GM18526 (cell line): ENCODE measurements around the gene RAD51B.

Source experiments
- POLR2A ChIP-seq: IDR thresholded peaks from 3 replicates; pipeline ENCODE4 v1.6.1; 2011; ENCODE audit not compliant: insufficient read length; ENCODE audit errors: extremely low read depth

The RAD51B gene

DNA sequence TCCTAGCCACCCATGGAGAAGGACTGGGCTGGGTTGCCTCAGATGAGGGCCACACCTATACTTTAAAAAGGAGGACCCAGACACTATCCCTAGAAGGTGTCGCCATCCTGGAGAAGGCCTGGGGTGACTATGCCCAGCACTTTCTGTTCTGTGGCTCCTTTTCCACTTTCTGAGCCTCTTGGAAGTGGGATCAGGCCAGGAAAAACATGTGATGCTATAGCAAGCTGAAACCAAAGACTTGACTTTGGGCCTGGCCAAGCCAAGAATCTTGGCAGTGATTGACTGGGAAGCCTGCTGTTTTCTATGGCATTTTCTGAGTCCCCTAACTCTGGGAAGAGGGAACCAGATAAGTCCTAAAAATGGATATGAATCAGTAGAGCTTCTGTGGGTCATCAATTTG is 641.0 kb downstream of the RAD51B start:
- no peak for TF ChIP-seq POLR2A

DNA sequence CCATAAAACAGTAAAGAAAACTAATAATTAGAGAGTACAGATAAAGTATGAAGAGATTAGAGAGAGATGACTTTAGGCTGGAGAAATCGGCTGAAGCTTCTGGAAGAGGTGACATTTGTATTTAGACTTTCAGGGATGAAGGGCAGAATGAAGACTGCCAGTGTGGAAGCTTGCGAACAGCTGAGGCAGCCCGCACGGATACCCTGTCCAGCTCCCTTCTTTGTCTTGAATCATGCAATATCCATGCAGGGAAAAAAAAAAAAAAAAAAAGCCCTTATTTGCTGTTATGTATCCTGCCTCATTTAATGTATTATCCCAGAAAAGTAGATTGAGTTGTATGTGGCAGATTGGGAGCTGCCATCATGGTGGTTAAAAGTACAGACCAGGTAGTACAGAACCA is 641.5 kb downstream of the RAD51B start:
- TF ChIP-seq POLR2A = no peak

DNA sequence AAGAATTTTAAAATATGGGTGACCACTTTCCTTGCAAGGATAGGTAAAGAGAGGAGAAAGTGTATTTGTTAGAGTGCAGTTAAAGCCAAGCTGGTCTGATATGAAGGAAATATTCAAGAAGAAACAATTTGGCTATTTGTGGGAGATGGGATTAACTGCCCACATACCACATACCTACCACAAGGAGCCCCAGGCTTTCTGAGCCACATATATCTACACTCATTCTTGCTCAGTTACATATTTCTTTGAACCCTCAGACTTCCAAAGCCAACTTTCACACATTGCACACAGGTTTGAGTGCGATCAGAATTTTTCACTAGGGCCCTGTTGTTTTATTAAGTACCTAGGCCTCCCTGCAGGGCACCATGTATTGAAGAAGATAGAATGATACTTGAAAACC is 643.1 kb downstream of the RAD51B start:
- no peak for TF ChIP-seq POLR2A

DNA sequence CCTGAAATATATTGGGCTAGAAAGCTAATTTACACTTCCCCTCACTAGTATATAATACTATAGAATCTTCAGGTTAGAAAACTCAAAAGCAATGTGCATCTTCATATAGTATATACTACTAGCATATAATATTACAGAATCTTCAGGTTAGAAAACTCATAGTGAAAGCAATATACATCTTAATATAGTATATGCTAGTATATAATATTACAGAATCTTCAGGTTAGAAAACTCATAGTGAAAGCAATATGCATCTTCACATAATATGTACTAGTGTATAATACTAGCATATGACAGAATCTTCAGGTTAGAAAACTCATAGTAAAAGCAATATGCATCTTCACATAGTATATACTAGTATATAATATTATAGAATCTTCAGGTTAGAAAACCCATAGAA is 643.7 kb downstream of the RAD51B start:
- TF ChIP-seq POLR2A = no peak

DNA sequence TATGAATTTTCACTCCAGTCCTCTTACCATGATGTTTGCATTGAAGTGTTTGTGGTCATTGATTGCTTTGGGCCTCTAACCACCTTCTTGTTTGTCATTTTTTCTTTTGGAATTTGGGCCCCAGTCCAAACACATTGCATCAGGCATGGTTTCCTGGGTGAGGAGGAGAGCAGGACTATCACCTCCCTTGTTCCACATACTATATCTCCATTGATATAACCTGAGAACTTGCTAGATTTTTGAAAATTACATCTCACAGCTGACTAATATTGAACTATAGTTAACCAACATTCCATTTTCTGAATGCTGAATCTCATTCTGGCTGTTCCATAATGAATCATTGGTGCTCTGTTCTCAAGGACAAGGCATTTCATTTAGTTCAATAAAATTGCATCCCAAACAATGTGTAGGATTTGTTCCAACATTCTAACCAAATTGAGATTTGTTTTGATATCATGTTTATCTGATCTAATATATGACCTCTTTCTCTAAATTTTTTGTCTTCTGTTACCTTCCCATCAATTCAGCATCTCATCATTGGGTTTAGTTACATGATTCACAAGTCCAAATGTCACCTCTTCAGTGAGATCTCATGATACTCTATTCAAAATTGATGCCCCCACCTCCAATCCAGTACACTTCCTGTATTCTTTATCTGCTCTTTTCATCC is 644.3 kb downstream of the RAD51B start:
- no peak for TF ChIP-seq POLR2A

DNA sequence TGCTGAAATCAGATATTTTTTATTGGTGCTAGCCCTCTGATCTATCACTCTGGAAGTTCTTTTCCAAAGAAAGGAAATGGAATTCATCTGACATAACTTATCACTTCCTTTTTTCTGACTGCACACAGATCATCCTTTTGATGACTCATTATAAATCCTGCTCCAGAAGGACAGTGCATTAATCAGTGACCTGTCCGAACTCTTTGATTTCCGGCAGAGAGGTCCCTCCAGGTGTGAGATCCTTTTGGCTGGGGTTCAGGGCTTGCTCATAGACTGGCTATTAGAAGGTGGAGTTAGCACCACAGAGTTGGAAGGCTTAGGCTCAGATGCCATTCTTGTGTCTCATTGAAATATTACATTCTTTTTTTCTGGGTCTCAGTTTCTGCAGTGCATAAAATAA is 645.1 kb downstream of the RAD51B start:
- no peak for TF ChIP-seq POLR2A

DNA sequence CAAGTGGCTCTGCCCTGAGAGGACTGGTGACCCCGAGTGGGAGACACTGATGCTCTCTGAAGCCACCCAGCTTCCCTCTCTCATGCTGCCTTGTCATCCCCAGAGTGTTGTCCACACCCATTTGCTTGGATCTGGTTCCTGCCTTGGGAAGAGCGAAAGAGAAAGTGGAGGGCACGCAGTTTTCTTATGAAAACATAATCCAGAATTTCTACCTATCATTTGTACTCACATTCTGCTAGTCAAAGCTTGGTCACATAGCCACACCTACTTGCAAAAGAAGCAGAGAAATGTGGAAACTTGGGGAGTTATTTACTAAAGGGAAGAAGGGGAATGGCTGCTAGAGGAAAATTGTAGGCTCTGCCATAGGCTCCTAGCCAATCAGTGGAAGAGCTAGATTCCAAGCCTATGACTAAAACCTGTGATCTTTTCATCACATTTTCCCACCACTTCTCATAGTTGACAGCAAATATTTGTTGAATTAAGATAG is 647.0 kb downstream of the RAD51B start:
- TF ChIP-seq POLR2A = no peak

DNA sequence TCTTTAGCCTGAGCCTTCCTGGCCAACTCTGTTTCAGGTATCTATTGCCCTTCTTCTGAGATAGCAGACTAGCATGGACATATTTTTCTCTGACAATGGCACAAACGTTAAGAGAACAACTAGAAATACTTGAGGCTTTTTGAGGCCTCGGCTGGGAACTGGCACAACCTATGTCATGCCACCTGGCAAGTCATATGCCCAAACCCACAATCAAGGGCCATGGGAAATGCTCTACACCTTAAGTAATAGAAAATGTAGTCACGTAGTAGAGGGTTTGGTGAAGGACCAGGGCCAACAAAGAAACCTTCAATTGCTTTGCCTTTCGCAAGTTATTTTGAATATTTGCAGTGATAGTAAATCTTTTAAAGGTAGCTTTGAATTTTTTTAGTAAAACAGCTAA is 647.8 kb downstream of the RAD51B start:
- TF ChIP-seq POLR2A = no peak

DNA sequence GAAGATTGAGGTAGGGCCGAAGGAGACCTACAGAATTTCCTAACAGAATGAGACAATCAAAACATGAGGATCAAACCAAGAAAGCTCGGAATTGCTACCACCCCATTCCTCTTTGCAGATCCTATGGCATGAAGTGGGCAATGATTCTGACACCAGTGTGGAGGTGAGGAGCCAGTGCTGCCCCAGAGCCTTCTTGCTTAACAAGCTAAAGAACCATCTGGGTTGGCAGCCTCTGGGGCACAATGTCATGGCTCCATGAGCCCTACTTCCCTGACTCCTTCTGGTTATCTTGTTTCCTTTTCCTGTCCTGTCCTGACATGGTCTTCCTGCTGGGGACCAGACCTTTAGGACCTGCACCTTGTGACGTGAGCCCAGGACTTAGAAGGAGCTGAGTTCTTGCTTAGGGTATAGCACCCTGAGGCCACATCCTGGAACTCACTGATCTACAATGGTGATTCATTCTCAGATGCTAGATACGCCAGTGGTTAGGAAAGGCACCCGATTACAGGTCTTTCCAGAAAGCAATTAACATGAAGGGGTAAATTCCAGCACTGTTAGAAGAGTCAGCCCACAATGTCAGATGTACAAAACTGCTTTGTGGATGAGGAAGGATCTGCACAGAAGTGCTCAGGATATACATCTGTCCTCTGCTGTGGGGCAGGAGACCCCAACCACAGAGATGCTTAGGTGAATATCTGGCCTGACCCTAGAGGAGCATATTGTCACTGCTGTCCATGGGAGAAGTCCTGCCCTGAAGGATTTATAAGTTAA is 649.0 kb downstream of the RAD51B start:
- TF ChIP-seq POLR2A = no peak

DNA sequence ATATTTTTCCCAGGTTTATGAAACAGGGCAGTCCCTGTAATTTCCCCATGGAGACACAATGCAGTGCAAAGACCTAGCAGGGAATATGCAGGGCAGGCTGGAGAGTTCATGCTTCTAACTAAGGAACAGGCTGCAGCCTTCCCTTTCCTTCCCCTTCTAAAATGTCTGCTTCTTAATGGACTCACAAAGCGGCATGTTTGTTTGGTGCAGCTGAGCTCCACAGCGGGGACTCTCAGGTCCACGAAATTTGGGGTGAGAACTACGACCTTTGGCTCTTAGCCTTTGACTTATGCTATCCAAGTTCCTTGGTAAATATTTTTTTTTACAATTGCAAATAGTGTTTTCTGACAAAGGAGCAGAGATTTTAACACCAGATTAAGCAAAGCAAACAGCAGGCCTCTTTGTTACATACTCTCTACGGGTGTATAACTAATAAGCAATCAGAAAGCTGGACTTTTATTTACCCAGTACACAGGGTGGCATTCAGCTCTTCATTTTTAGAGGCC is 649.7 kb downstream of the RAD51B start:
- TF ChIP-seq POLR2A = no peak

DNA sequence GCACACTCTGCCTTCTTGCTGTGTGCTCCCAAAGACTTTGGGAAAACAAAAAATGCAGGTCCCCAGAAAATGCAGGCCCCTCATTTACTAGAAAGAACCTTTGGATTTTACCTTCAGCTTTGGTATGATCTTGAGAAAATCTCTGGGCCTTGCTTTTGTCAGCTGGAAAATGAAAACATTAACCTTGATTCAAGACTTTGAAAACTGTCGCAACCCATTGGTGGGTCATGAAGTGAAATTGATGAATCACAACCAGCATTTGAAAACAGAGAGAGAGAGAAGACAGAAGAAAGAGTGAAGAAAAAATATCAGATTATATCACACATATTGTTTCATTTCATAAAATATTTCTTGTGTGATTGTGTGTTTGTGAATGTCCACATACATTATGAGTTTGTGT is 650.8 kb downstream of the RAD51B start:
- no peak for TF ChIP-seq POLR2A

DNA sequence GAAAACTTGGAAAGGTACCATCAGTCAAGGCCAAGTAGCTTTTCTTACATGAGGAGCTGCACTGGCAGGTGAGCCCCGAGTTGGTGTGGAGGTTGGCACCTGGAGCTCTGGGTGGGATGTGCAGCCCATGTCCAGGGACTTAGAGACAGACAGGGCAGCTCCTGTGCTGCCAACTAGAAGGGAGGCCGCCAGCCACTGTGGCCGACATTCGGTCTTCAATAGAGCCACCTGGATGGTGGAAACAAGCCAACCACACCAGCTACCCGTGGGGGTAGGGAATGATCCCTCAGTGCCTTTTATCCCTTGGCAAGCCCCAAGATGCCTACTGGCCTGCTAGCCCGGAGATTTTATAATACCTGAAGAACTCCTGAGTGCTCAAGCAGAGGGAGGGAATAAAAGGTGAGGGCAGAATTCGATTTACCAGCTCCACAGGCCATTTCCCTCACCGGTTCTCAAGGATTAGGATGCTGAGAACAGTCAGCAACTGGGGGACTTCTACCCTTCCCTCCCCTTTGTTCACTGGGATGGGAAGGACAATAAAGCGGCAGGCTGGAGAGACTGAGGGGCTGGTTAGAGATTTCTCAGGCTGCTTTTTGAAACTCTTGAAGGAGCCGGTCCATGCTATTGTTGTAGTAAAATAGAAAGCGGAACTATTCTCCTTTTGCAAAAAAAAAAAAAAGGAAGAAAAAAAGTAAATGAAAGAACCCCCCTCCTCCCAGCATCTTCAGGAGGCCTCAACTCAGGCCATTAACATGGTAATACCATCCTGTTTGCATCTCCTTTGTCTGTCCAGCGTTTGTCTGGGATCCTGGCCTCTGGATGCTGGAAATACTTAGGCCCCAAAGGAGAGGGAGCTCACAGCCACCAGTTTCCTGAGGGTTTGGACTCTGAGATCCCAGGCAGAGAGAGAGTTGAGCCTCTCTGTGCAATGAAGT is 651.7 kb downstream of the RAD51B start:
- TF ChIP-seq POLR2A = no peak

DNA sequence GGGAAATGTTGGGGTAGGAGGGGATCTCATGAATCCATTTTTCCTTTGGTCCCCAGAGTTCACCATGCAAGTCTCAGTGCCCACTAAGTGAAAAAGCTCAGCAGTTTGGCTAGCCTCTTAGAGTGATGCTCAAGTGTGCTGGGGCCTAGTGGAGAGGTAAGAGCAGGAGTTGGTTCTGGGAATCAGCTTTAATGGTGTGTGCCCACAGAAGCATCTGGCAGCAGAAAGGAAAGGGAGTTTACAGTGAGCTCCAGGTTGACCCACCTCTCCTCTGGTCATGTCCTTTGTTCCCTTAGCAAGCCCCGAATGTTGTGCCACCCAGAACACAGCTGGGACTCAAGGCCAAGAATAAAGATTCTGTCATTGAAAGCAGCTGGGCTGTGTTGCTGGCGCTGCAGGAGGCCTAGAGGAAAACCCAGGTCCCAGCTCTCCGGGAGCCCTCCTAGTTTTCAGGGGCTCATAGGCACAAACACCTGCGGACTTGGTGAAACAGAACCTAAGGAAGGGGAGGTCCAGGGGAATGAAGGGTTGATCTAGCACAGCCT is 652.5 kb downstream of the RAD51B start:
- no peak for TF ChIP-seq POLR2A

DNA sequence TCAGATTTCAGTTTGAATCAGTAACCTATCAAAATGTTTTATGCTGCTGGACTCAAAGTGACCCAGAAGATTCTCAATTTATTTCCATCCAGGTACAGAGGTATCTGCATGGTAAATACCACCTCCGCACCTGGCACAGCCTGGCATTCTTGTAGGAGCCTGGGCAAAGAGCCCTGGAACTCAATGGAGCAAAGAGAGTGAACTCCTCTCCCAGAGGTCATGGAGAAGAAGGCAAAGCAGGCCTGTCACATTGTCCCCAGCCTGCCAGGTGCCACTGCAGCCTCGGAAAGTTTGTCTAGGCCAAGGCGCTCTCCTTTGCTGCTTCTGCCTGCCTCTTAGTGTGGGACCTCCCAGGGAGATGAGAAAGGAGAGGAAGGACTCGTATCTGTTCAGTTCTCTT is 653.5 kb downstream of the RAD51B start:
- no peak for TF ChIP-seq POLR2A

DNA sequence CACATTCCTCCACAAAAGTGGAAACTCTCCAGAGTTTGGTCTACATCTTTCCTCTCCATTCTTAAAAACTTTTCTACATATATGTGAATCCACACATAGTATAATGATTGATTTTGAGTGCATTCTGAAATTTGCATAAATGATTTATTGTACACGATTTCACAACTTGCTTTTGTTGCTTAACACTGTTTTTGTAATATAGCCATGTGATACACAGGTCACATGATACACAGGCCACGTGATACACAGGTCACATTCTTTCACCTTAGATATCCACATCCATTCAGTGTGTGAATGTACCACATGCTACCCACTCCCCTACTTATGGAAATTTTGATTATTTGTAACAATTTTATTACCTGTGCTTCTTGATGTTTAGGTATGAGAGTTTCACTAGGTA is 654.2 kb downstream of the RAD51B start:
- no peak for TF ChIP-seq POLR2A
